ENCODE results near the gene FGF14. TPM values are rescaled to one million over a fixed set of nuclear protein-coding genes. Genes with fewer than 3 reads are reported as not detected.
"Not testable (repeated sequence)": the region's sequence is repeated elsewhere in the genome, so short reads cannot be mapped to it uniquely, and the experiment has no call there.

FGF14 gene
- polyA plus RNA-seq, 1 donor (not counting 4 experiments of a cell fraction or from before 2014, with no cell fraction given) = 0.09 TPM

DNA sequence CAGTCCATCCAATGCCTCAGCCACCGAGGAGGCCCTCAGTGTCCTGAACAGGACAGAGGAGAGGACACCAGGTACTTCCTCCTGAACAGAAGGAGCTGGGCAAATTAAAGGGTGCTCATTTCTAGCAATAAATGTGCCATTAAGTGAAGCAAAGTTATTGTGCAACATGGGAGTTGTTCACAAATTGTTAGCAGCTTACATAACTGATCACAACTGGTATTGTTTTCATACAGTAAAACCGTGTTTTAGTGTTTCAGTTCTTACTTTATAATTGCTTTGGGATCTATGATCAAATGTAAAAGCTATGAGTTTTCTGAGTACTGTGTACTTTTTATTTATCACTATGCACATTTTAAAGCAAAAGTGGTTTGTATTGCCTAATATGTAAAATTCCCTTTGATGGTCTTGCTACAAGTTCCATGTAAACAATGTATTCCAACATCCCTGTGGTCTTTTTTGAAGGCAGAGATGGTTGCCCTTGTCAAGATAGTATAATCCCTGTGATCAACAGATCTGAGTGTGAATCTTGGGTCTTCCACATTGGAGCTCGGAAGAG, 263.1 kb downstream of the FGF14 start:
- FAIRE-seq (no peak), DNase-seq (ENCODE audit: low read depth, low spot score) (no peak)
- dilution Hi-C loops (cut with MboI; ENCODE audit: extremely low pct_ligation_motif_present, low sequenced_read_pairs) = no loop called here
- H3K4me3 ChIP-seq (ENCODE audit: control insufficient read depth in 2 of 3, extremely low read depth in 1 of 3, insufficient read depth in 2 of 3, low read depth in 1 of 3, low read length in 3 of 3) = no peak overlapping the region
- H3K9ac ChIP-seq (ENCODE audit: control insufficient read depth, extremely low read depth, insufficient read depth, low read length) = no peak overlapping the region
- no peaks in the 10 kb centered on the region for H3K9me1 ChIP-seq (ENCODE audit: control insufficient read depth, extremely low read depth, insufficient read depth, low read length)
- no peaks in the 10 kb centered on the region for H3K79me2 ChIP-seq (ENCODE audit: control insufficient read depth, insufficient read depth, low read length)
- H4K20me1 ChIP-seq (ENCODE audit: control insufficient read depth, extremely low read depth, insufficient read depth, low read length) = no peaks in the 10 kb centered on the region
- H3K36me3 ChIP-seq (ENCODE audit: control insufficient read depth in 2 of 2, extremely low read depth in 1 of 2, insufficient read depth in 2 of 2, low read length in 2 of 2) = no peaks in the 10 kb centered on the region
- no peak overlapping the region for H3K27ac ChIP-seq (ENCODE audit: control insufficient read depth, insufficient read depth, low read length)
- no peaks in the 10 kb centered on the region for H3K27me3 ChIP-seq (ENCODE audit: control insufficient read depth, extremely low read depth, insufficient read depth, low read length)
- H3K4me2 ChIP-seq (ENCODE audit: control insufficient read depth, extremely low read depth, insufficient read depth, low read depth, low read length) = no peak overlapping the region
- H3K4me1 ChIP-seq (ENCODE audit: control insufficient read depth, extremely low read depth, insufficient read depth, low read length) = no peaks in the 10 kb centered on the region
- no peak overlapping the region for H2AFZ ChIP-seq (ENCODE audit: control insufficient read depth, low read length)
- TF ChIP-seq EZH2 (IDR thresholded peaks at IDR 0.05; ENCODE audit: low read length) (no peak), CTCF (optimal IDR thresholded peaks at IDR 0.05 in 1 of 3, IDR thresholded peaks at IDR 0.05 in 1 of 3, conservative IDR thresholded peaks at IDR 0.05 in 1 of 3; ENCODE audit: extremely low read depth in 1 of 3, insufficient read depth in 2 of 3, low read length in 3 of 3) (no peak)
- no peaks in the 10 kb centered on the region for H3K9me3 ChIP-seq (ENCODE audit: control insufficient read depth, low read depth, low read length)

GRCh38 chr13:102137904-102138303, 263.9 kb downstream of the FGF14 start:
- H3K4me1 ChIP-seq (ENCODE audit: control insufficient read depth, extremely low read depth, insufficient read depth, low read length); H3K9ac ChIP-seq (ENCODE audit: control insufficient read depth, extremely low read depth, insufficient read depth, low read length); H3K9me1 ChIP-seq (ENCODE audit: control insufficient read depth, extremely low read depth, insufficient read depth, low read length); H3K27ac ChIP-seq (ENCODE audit: control insufficient read depth, insufficient read depth, low read length); H3K9me3 ChIP-seq (ENCODE audit: control insufficient read depth, low read depth, low read length); H3K27me3 ChIP-seq (ENCODE audit: control insufficient read depth, extremely low read depth, insufficient read depth, low read length); dilution Hi-C loops (cut with MboI; ENCODE audit: extremely low pct_ligation_motif_present, low sequenced_read_pairs); H3K79me2 ChIP-seq (ENCODE audit: control insufficient read depth, insufficient read depth, low read length); FAIRE-seq; H2AFZ ChIP-seq (ENCODE audit: control insufficient read depth, low read length); H3K4me3 ChIP-seq (ENCODE audit: control insufficient read depth in 2 of 3, extremely low read depth in 1 of 3, insufficient read depth in 2 of 3, low read depth in 1 of 3, low read length in 3 of 3); H4K20me1 ChIP-seq (ENCODE audit: control insufficient read depth, extremely low read depth, insufficient read depth, low read length); H3K36me3 ChIP-seq (ENCODE audit: control insufficient read depth in 2 of 2, extremely low read depth in 1 of 2, insufficient read depth in 2 of 2, low read length in 2 of 2); H3K4me2 ChIP-seq (ENCODE audit: control insufficient read depth, extremely low read depth, insufficient read depth, low read depth, low read length); DNase-seq (ENCODE audit: low read depth, low spot score): not testable (repeated sequence)

DNA sequence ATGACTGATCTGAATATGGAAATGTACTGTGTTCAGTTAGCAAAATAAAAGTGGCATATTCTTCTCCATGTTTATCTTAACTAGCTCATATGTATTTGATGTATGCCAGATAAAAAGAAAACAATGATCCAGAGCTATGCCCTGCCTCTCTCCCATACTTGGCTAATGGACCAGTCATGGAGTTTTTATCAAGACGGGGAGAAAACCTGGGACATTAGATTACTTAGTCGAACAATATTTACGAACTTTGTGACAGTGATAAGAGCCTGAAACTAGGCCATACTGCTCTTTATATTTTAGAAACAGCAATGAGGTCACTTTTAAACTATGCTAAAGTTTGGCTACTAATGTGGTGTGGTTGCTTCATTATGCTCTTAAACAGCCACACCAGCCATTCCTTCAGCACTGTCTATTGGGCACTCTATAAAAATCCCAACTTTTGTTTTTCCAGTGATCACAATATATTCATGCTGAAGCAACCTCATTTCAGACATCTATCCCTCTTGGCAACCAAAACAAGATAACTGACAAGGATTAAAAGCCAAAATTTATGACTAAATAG, 265.0 kb downstream of the FGF14 start:
- Histone ChIP-seq H3K27me3 (ENCODE audit: control insufficient read depth, extremely low read depth, insufficient read depth, low read length) (no peaks in the 10 kb centered on the region), H3K4me2 (ENCODE audit: control insufficient read depth, extremely low read depth, insufficient read depth, low read depth, low read length) (no peak overlapping the region), H3K9ac (ENCODE audit: control insufficient read depth, extremely low read depth, insufficient read depth, low read length) (no peak overlapping the region), H3K4me3 (ENCODE audit: control insufficient read depth in 2 of 3, extremely low read depth in 1 of 3, insufficient read depth in 2 of 3, low read depth in 1 of 3, low read length in 3 of 3) (no peak overlapping the region), H2AFZ (ENCODE audit: control insufficient read depth, low read length) (no peak overlapping the region), H3K27ac (ENCODE audit: control insufficient read depth, insufficient read depth, low read length) (no peak overlapping the region), H4K20me1 (ENCODE audit: control insufficient read depth, extremely low read depth, insufficient read depth, low read length) (no peaks in the 10 kb centered on the region), H3K79me2 (ENCODE audit: control insufficient read depth, insufficient read depth, low read length) (no peaks in the 10 kb centered on the region), H3K9me1 (ENCODE audit: control insufficient read depth, extremely low read depth, insufficient read depth, low read length) (no peaks in the 10 kb centered on the region), H3K9me3 (ENCODE audit: control insufficient read depth, low read depth, low read length) (no peaks in the 10 kb centered on the region), H3K4me1 (ENCODE audit: control insufficient read depth, extremely low read depth, insufficient read depth, low read length) (no peaks in the 10 kb centered on the region), H3K36me3 (ENCODE audit: control insufficient read depth in 2 of 2, extremely low read depth in 1 of 2, insufficient read depth in 2 of 2, low read length in 2 of 2) (no peaks in the 10 kb centered on the region)
- TF ChIP-seq EZH2 (IDR thresholded peaks at IDR 0.05; ENCODE audit: low read length) (no peak), CTCF (optimal IDR thresholded peaks at IDR 0.05 in 1 of 3, IDR thresholded peaks at IDR 0.05 in 1 of 3, conservative IDR thresholded peaks at IDR 0.05 in 1 of 3; ENCODE audit: extremely low read depth in 1 of 3, insufficient read depth in 2 of 3, low read length in 3 of 3) (no peak)
- no peak for FAIRE-seq
- dilution Hi-C loops (cut with MboI; ENCODE audit: extremely low pct_ligation_motif_present, low sequenced_read_pairs) = no loop called here
- DNase-seq (ENCODE audit: low read depth, low spot score) = no peak

All from keratinocyte (primary cell).